Measurements from ENCODE around the gene NT5E. TPM values are rescaled to one million over a fixed set of nuclear protein-coding genes. Genes with fewer than 3 reads are reported as not detected.

NT5E gene
- total and polyA plus RNA-seq, 8 donors, result 0.49 to 3.6 (median 2.2) TPM

GRCh38 chr6:85460921-85461797 lies 11.3 kb downstream of the NT5E start:
- peak in 3 of 4 donors; percentile 40 to 46 (median 45) for ATAC-seq
- no peak for DNase-seq
- WGBS, 2 donors, result 63 to 70% methylated on average over 4 of the region's 4 CpGs
- Histone ChIP-seq H3K4me1 (peaks cover 0 to 5% (median 0%) of the 10 kb centered on the region in 3 donors), H3K27ac (peak overlapping the region in 1 of 4 donors; percentile 10), H3K27me3 (no peaks in the 10 kb centered on the region), H3K9me3 (no peaks in the 10 kb centered on the region), H3K4me3 (no peak overlapping the region), H3K36me3 (no peaks in the 10 kb centered on the region)
- intact Hi-C loops (cut with DNase I), result no loop called here
- FAIRE-seq, result no peak
- no peak for TF ChIP-seq CTCF (IDR thresholded peaks at IDR 0.05)

- Histone ChIP-seq H3K9me3 (no peaks in the 10 kb centered on the region), H3K27me3 (no peaks in the 10 kb centered on the region), H3K36me3 (no peaks in the 10 kb centered on the region), H3K4me1 (peaks cover 0 to 5% (median 0%) of the 10 kb centered on the region in 3 donors), H3K4me3 (no peak overlapping the region), H3K27ac (peak overlapping the region in 1 of 4 donors; percentile 10)
- FAIRE-seq (no peak), DNase-seq (no peak), ATAC-seq (no peak)
- WGBS, 2 donors, result 87 to 96% methylated on average over 4 of the region's 4 CpGs
- intact Hi-C loops (cut with DNase I), result no loop called here
- TF ChIP-seq CTCF (IDR thresholded peaks at IDR 0.05), result no peak
Observed at GRCh38 chr6:85461798-85462170, 11.9 kb downstream of the NT5E start.

- Histone ChIP-seq H3K9me3 (no peaks in the 10 kb centered on the region), H3K36me3 (no peaks in the 10 kb centered on the region), H3K27me3 (no peaks in the 10 kb centered on the region), H3K4me3 (no peak overlapping the region), H3K4me1 (peaks cover 0 to 5% (median 0%) of the 10 kb centered on the region in 3 donors), H3K27ac (no peak overlapping the region)
- DNase-seq, result no peak
- 44 to 61% methylated on average over 2 of the region's 2 CpGs for WGBS, 2 donors
- intact Hi-C loops (cut with DNase I), result no loop called here
- FAIRE-seq, result no peak
- TF ChIP-seq CTCF (IDR thresholded peaks at IDR 0.05), result no peak
- ATAC-seq, result no peak
Observed at GRCh38 chr6:85462673-85463072, 12.8 kb downstream of the NT5E start.

- FAIRE-seq (no peak), DNase-seq (no peak), ATAC-seq (no peak)
- H3K27me3 ChIP-seq, result no peaks in the 10 kb centered on the region
- no peak overlapping the region for H3K4me3 ChIP-seq
- no peak for TF ChIP-seq CTCF (IDR thresholded peaks at IDR 0.05)
- no peak overlapping the region for H3K27ac ChIP-seq
- H3K9me3 ChIP-seq, result no peaks in the 10 kb centered on the region
- intact Hi-C loops (cut with DNase I), result no loop called here
- peaks cover 0 to 5% (median 0%) of the 10 kb centered on the region in 3 donors for H3K4me1 ChIP-seq
- H3K36me3 ChIP-seq, result no peaks in the 10 kb centered on the region
- 63 to 69% methylated on average over 4 of the region's 4 CpGs for WGBS, 2 donors
Observed at GRCh38 chr6:85463621-85464259, 13.9 kb downstream of the NT5E start.

Data from pancreas (tissue), 10 donors.